Measurements from ENCODE around the gene ELMOD3. TPM values are rescaled to one million over a fixed set of nuclear protein-coding genes. Genes with fewer than 3 reads are reported as not detected.

Gene ELMOD3
- polyA plus RNA-seq, 1 donor (not counting 4 experiments of a cell fraction or from before 2014, with no cell fraction given), result 20.1 TPM

- peaks cover 26% of the 10 kb centered on the region in 2 experiments for H3K36me3 ChIP-seq (ENCODE audit: control insufficient read depth in 2 of 2, extremely low read depth in 1 of 2, insufficient read depth in 2 of 2, low read length in 2 of 2)
These were observed 47.3 kb downstream of the ELMOD3 start for GRCh38 chr2:85401844-85402243.

GRCh38 chr2:85405201-85406059, 50.9 kb downstream of the ELMOD3 start:
- no peak overlapping the region for H3K9ac ChIP-seq (ENCODE audit: control insufficient read depth, extremely low read depth, insufficient read depth, low read length)
- peaks cover 8% of the 10 kb centered on the region for H3K4me1 ChIP-seq (ENCODE audit: control insufficient read depth, extremely low read depth, insufficient read depth, low read length)
- H3K4me2 ChIP-seq (ENCODE audit: control insufficient read depth, extremely low read depth, insufficient read depth, low read depth, low read length), result no peak overlapping the region
- no peaks in the 10 kb centered on the region for H4K20me1 ChIP-seq (ENCODE audit: control insufficient read depth, extremely low read depth, insufficient read depth, low read length)
- dilution Hi-C loops (cut with MboI; ENCODE audit: extremely low pct_ligation_motif_present, low sequenced_read_pairs), result no loop called here
- H3K36me3 ChIP-seq (ENCODE audit: control insufficient read depth in 2 of 2, extremely low read depth in 1 of 2, insufficient read depth in 2 of 2, low read length in 2 of 2), result peaks cover 11 to 14% of the 10 kb centered on the region in 2 experiments
- TF ChIP-seq CTCF (optimal IDR thresholded peaks at IDR 0.05 in 1 of 3, IDR thresholded peaks at IDR 0.05 in 1 of 3, conservative IDR thresholded peaks at IDR 0.05 in 1 of 3; ENCODE audit: extremely low read depth in 1 of 3, insufficient read depth in 2 of 3, low read length in 3 of 3) (no peak), EZH2 (IDR thresholded peaks at IDR 0.05; ENCODE audit: low read length) (no peak)
- FAIRE-seq (no peak), DNase-seq (ENCODE audit: low read depth, low spot score) (no peak)
- H2AFZ ChIP-seq (ENCODE audit: control insufficient read depth, low read length), result no peak overlapping the region
- H3K4me3 ChIP-seq (ENCODE audit: control insufficient read depth in 2 of 3, extremely low read depth in 1 of 3, insufficient read depth in 2 of 3, low read depth in 1 of 3, low read length in 3 of 3), result no peak overlapping the region
- peaks cover 3% of the 10 kb centered on the region for H3K9me1 ChIP-seq (ENCODE audit: control insufficient read depth, extremely low read depth, insufficient read depth, low read length)
- no peaks in the 10 kb centered on the region for H3K27me3 ChIP-seq (ENCODE audit: control insufficient read depth, extremely low read depth, insufficient read depth, low read length)
- H3K79me2 ChIP-seq (ENCODE audit: control insufficient read depth, insufficient read depth, low read length), result peaks cover 73% of the 10 kb centered on the region
- no peaks in the 10 kb centered on the region for H3K9me3 ChIP-seq (ENCODE audit: control insufficient read depth, low read depth, low read length)
- H3K27ac ChIP-seq (ENCODE audit: control insufficient read depth, insufficient read depth, low read length), result no peak overlapping the region

More at GRCh38 chr2:85401844-85402243, 47.3 kb downstream of the ELMOD3 start:
- DNase-seq (ENCODE audit: low read depth, low spot score) (no peak), FAIRE-seq (no peak)
- Histone ChIP-seq H3K27me3 (ENCODE audit: control insufficient read depth, extremely low read depth, insufficient read depth, low read length) (no peaks in the 10 kb centered on the region), H3K9me3 (ENCODE audit: control insufficient read depth, low read depth, low read length) (no peaks in the 10 kb centered on the region), H3K4me1 (ENCODE audit: control insufficient read depth, extremely low read depth, insufficient read depth, low read length) (peaks cover 5% of the 10 kb centered on the region), H3K4me2 (ENCODE audit: control insufficient read depth, extremely low read depth, insufficient read depth, low read depth, low read length) (no peak overlapping the region), H3K9ac (ENCODE audit: control insufficient read depth, extremely low read depth, insufficient read depth, low read length) (no peak overlapping the region), H4K20me1 (ENCODE audit: control insufficient read depth, extremely low read depth, insufficient read depth, low read length) (no peaks in the 10 kb centered on the region), H2AFZ (ENCODE audit: control insufficient read depth, low read length) (no peak overlapping the region), H3K9me1 (ENCODE audit: control insufficient read depth, extremely low read depth, insufficient read depth, low read length) (no peaks in the 10 kb centered on the region), H3K79me2 (ENCODE audit: control insufficient read depth, insufficient read depth, low read length) (peaks cover 41% of the 10 kb centered on the region), H3K4me3 (ENCODE audit: control insufficient read depth in 2 of 3, extremely low read depth in 1 of 3, insufficient read depth in 2 of 3, low read depth in 1 of 3, low read length in 3 of 3) (no peak overlapping the region), H3K27ac (ENCODE audit: control insufficient read depth, insufficient read depth, low read length) (no peak overlapping the region)
- dilution Hi-C loops (cut with MboI; ENCODE audit: extremely low pct_ligation_motif_present, low sequenced_read_pairs), result no loop called here
- TF ChIP-seq CTCF (optimal IDR thresholded peaks at IDR 0.05 in 1 of 3, IDR thresholded peaks at IDR 0.05 in 1 of 3, conservative IDR thresholded peaks at IDR 0.05 in 1 of 3; ENCODE audit: extremely low read depth in 1 of 3, insufficient read depth in 2 of 3, low read length in 3 of 3), result no peak
- no peak for TF ChIP-seq EZH2 (IDR thresholded peaks at IDR 0.05; ENCODE audit: low read length)

All from keratinocyte (primary cell).